Measurements from ENCODE around the gene OGDH. TPM values are rescaled to one million over a fixed set of nuclear protein-coding genes. Genes with fewer than 3 reads are reported as not detected.
"Not testable (repeated sequence)": the region's sequence is repeated elsewhere in the genome, so short reads cannot be mapped to it uniquely, and the experiment has no call there.

The OGDH gene
- polyA plus RNA-seq, 3 donors = 22.7 to 71.7 (median 31.9) TPM

- 84 to 88% (median 84%) methylated on average over 19 of the region's 19 CpGs for WGBS, 3 donors
- H3K27ac ChIP-seq (ENCODE audit: low read depth, low read length) = no peak overlapping the region
Measured at GRCh38 chr7:44709011-44709915, 102.8 kb downstream of the OGDH start.

DNA sequence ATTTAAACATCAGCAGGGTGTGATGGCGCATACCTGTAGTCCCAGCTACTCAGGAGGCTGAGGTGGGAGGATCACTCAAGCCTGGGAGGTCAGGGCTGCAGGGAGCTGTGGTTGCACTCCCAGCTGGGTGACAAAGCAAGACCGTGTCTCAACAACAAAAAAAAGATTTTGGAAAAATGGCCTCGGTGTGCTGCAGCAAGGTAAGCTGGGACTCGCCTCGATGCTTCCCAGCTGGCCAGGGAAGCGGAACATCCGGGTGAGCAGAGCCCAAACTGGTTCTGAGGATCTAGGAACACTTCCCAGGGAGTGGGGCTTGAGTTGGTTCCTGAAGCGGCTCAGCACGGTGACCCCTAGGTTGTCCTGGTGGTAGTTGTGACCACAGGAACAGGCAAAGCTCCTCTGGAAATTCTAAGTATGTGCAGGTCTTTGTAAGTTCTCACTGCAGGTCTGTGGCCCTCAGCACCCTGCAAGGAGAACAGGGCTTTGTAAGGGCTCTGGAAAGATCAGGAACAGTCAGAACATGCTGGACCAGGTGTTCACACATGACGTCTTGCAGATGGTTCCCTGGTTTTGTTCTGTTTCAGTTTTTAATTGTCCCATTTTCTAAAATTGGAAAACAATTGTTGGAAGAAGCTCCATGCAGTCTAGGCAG lies 103.6 kb downstream of the OGDH start:
- no peak overlapping the region for H3K27ac ChIP-seq (ENCODE audit: low read depth, low read length)
- 86 to 95% (median 93%) methylated on average over 10 of the region's 10 CpGs for WGBS, 3 donors

DNA sequence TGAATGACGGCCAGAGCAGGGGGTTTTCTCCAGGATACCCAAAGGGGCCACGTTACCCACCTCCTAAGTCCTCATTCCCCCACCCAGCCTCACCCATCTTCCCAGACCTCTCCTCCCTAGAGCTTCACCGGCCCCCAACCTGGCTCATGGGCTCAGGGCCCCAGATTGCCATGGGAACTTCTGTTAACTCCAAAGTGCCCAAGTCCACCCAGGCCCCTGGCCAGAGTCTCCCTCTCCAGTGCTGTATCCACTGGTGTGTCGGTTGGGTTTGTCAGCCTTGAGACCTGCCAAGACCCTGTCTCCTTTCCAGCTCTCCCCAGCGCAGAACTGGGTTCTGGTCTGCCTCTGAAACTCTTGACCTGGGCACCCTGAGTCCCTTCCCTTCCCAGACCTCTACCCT lies 105.1 kb downstream of the OGDH start:
- no peak overlapping the region for H3K27ac ChIP-seq (ENCODE audit: low read depth, low read length)

GRCh38 chr7:44712012-44712411 lies 105.6 kb downstream of the OGDH start:
- WGBS, 3 donors = 17 to 40% (median 35%) methylated on average over 5 of the region's 5 CpGs

More for the DNA sequence above, 105.1 kb downstream of the OGDH start:
- 52 to 70% (median 68%) methylated on average over 5 of the region's 5 CpGs for WGBS, 3 donors

GRCh38 chr7:44713141-44713540 lies 106.7 kb downstream of the OGDH start:
- 81 to 91% (median 88%) methylated on average over 2 of the region's 2 CpGs for WGBS, 3 donors
- H3K27ac ChIP-seq (ENCODE audit: low read depth, low read length) = no peak overlapping the region

More at GRCh38 chr7:44712012-44712411, 105.6 kb downstream of the OGDH start:
- no peak overlapping the region for H3K27ac ChIP-seq (ENCODE audit: low read depth, low read length)

DNA sequence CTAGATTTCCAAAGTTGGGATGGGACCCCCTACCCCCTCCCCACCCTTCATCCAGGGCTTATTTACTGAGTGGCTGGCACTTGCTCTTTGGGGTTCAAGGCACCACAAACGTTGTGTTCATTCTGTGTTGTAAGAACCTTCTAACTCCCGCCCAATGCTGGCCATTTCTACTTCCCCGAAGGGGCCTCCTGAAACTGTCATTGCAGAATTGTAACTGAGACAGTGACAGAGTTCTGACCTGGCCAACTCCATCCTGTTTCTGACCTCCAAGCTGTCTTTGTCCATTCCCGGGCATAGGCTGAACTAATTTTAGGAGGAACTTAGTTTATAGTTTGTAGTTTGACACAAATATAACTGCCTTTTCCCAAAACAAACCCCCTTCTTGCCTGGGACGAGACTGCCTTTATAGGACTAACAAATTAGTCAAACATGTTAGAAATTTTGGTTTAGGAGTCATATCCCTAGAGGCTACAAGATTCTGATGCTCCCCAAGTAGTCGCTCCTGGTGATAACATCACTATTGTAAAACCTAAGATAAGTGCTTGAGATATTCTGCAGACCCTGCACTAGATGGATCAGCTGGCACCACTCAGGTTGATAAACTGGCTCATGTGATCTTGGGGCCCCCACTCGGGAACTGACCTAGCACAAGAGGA lies 107.4 kb downstream of the OGDH start:
- WGBS, 3 donors = 45 to 67% (median 47%) methylated on average over 7 of the region's 7 CpGs
- no peak overlapping the region for H3K27ac ChIP-seq (ENCODE audit: low read depth, low read length)

DNA sequence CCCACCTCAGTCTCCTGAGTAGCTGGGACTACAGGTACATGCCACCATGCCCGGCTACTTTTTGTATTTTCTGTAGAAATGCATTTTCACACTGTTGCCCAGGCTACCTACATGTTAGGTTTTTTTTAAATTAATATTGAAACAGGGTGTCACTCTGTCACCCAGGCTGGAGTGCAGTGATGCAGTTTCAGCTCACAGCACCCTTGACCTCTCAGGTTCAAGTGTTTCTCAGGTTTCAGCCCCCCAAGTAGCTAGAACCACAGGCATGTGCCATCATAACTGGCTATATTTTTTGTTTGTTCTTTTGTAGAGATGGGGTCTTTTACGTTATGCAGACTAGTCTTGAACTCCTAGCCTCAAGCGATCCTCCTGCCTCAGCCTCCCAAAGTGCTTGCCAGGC lies 109.8 kb downstream of the OGDH start:
- H3K27ac ChIP-seq (ENCODE audit: low read depth, low read length) = no peak overlapping the region
- 86 to 97% (median 96%) methylated on average over 3 of the region's 3 CpGs for WGBS, 3 donors

- WGBS, 3 donors = 89 to 96% (median 93%) methylated on average over 4 of the region's 4 CpGs
Measured at GRCh38 chr7:44720301-44720700, 113.9 kb downstream of the OGDH start.

DNA sequence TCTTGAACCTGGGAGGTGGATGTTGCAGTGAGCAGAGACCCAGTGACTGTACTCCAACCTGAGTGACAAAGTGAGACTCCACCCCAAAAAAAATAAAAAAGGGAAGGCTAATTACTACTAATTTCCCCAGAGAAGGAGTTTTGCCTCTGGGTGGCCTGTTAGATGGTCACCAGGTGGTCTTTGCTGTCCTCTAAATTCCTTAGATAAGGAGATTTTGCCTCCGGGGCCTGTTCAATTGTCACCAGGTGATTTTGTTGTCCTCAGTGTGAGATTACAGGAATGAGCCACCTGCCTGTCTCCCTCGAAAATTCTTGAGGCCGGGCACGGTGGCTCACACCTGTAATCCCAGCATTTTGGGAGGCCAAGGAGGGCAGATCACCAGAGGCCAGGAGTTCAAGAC lies 117.8 kb downstream of the OGDH start:
- no peak overlapping the region for H3K27ac ChIP-seq (ENCODE audit: low read depth, low read length)
- 83 to 94% (median 90%) methylated on average over 4 of the region's 4 CpGs for WGBS, 3 donors

More at GRCh38 chr7:44720301-44720700, 113.9 kb downstream of the OGDH start:
- no peak overlapping the region for H3K27ac ChIP-seq (ENCODE audit: low read depth, low read length)

GRCh38 chr7:44726250-44726649 lies 119.8 kb downstream of the OGDH start:
- WGBS, 3 donors = 64 to 75% (median 69%) methylated on average over 7 of the region's 7 CpGs
- not testable (repeated sequence) for H3K27ac ChIP-seq (ENCODE audit: low read depth, low read length)

DNA sequence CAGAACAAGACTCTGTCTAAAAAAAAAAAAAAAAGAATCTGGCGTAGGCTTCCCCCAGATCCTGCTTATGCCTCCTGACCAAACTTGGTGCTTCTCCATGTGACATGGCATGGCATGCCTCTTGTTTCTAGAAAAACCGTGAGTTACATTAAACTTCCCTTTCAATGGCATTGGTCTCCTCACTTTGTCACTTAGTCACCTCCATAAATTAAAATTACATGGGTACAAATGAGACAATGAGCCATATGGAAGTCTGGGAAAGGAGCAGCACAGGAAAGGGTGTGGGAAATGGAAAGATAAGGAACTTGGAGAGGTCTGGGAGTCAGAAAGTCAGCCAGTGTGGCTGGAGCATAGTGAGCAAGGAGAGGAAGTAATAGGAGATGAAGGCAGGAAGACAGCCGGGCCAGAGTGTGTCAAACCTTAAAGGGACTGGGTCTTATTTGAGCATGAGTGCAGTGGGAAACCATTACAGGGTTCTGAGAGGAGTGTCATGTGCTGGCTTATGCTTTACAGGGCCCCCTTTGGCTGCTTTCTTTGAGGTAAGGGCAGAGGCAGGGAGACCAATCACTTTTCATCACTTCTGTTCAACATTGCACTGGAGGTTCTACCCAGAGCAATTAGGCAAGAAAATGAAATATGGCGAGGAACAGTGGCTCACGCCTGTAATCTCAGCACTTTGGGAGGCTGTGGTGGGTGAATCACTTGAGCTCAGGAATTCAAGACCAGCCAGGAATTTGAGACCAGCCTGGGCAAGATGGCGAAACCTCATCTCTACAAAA lies 120.9 kb downstream of the OGDH start:
- no peak overlapping the region for H3K27ac ChIP-seq (ENCODE audit: low read depth, low read length)
- 55 to 68% (median 57%) methylated on average over 6 of the region's 6 CpGs for WGBS, 3 donors

- H3K27ac ChIP-seq (ENCODE audit: low read depth, low read length) = no peak overlapping the region
- 93 to 100% (median 96%) methylated on average over 1 of the region's 1 CpG for WGBS, 3 donors
Measured at GRCh38 chr7:44727937-44728262, 121.5 kb downstream of the OGDH start.

DNA sequence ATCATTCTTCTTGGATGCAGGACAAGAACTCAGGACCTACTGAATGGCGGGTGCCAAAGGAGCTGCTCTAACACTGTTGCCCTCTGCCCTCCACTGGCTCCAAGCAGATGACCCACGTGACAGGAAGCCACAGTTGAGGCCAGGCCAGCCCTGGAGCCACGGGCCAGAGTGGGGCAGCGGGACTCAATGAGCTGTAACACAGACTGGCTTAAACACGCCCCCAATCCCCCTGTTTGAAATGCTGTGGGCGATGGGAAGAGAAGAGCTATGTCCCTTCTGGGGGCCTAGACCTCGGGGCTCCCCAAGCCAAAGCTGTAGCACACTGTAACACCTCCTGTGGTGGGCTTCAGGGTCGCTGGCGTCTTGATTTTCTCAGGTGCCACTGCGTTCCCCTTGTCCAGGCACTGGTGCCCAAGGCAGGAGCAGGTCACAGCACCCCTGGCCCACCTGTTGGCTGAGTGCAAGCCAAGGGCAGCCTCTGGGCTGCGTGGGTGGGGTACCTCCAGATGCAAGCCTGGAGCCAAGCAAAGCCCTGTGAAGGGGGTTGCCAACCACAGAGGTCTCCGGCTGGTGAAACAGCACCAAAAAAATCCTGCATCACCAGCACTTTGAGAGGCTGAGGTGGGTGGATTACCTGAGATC lies 123.6 kb downstream of the OGDH start:
- H3K27ac ChIP-seq (ENCODE audit: low read depth, low read length) = no peak overlapping the region
- 70 to 88% (median 81%) methylated on average over 12 of the region's 12 CpGs for WGBS, 3 donors

DNA sequence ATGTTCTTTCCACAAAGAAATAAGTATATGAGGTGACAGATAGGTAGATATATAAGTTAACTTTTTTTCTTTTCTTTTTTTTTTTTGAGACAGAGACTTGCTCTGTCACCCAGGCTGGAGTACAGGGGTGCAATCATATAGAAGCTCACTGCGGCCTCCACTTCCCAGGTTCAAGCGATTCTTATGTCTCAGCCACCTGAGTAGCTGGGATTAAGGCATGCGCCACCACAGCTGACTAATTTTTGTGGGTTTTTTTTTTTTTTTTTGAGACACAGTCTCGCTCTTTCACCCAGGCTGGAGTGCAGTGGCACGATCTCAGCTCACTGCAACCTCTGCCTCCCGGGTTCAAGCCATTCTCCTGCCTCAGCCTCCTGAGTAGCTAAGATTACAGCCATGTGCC lies 126.5 kb downstream of the OGDH start:
- H3K27ac ChIP-seq (ENCODE audit: low read depth, low read length) = not testable (repeated sequence)
- whole genome bisulfite sequencing, 3 donors = 89 to 93% (median 92%) methylated on average over 6 of the region's 6 CpGs

DNA sequence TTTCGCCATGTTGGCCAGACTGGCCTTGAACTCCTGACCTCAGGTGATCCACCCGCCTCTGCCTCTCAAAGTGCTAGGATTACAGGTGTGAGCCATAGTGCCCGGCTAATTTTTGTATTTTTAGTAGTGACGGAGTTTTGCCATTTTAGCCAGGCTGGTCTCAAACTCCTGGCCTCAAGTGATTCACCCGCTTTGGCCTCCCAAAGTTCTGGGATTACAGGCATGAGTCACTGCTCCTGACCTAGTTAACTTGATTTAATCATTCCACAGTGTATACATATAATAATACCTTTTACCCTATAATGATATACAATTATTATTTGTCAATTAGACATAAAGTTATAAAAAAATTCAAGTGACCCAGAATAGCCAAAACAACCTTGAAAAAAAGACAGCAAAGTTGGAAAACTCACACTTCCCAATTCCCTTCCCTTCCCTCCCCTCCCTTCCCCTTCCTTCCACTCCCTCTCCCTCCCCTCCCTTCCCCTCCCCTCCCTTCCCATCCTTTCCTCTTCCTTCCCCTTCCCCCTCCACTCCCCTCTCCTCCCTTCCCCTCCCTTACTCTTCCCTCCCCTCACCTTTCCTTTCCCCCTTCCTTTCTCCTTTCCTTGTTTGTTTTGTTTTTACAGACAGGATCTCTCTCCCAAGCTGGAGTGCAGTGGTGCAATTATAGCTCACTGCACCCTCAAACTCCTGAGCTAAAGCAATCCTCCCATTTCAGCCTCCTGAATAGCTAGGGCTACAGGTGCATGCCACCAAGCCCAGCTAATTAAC lies 127.5 kb downstream of the OGDH start:
- 72 to 85% (median 84%) methylated on average over 5 of the region's 5 CpGs for WGBS, 3 donors
- no peak overlapping the region for H3K27ac ChIP-seq (ENCODE audit: low read depth, low read length)

- 70 to 89% (median 70%) methylated on average over 5 of the region's 5 CpGs for WGBS, 3 donors
- no peak overlapping the region for H3K27ac ChIP-seq (ENCODE audit: low read depth, low read length)
Measured at GRCh38 chr7:44735403-44736165, 129.2 kb downstream of the OGDH start.

DNA sequence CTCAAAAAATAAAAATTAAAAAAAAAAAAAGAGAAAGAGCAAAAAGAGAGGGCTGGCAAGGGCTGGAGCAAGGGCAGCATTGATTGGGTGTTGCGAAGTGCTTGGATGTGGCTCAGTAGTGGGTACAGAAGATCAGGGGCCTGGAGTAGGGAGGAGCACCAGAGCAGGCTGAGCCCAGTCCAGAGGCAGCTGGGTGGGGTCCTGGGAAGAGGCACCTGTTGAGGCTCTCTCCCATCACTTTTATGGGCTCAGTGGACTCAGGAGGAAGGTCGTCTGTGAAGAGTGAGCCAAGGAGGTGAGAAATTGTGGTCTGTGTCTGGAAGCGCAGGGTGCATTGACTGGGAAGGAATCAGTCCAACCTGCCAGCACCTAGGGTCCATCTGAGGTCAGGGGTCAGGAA lies 130.5 kb downstream of the OGDH start:
- no peak overlapping the region for H3K27ac ChIP-seq (ENCODE audit: low read depth, low read length)
- WGBS, 3 donors = 83 to 86% (median 83%) methylated on average over 3 of the region's 3 CpGs
